Naive B cell (primary cell): ENCODE measurements around the gene SMYD3. TPM values are rescaled to one million over a fixed set of nuclear protein-coding genes. Genes with fewer than 3 reads are reported as not detected.

Experiments used
- ATAC-seq, 2 donors: fragments of 150-1000 bp; cut with Tn5 transposase; 2 replicates each; pipeline ENCODE4 v1.10.0; 2021; ENCODE audit warnings: low read depth in 2 of 2, mild to moderate bottlenecking in 2 of 2, moderate library complexity in 2 of 2
- DNase-seq: peaks from one replicate; pipeline ENCODE4 v3.0.0; 2022
- H3K27ac Mint-ChIP-seq, 6 donors: one replicate each; pipeline ENCODE4 v1.8.0; 2020 to 2022; ENCODE audit warnings: mild to moderate bottlenecking in 6 of 6, mixed read lengths in 6 of 6, moderate library complexity in 5 of 6, inconsistent platforms in 2 of 6
- H3K27me3 Mint-ChIP-seq, 3 donors: one replicate each; pipeline ENCODE4 v1.8.0; 2021 to 2022; ENCODE audit warnings: mixed read lengths in 3 of 3, mild to moderate bottlenecking in 1 of 3
- H3K36me3 Mint-ChIP-seq, 2 donors: one replicate each; pipeline ENCODE4 v1.8.0; 2020 to 2022; ENCODE audit warnings: mixed read lengths in 2 of 2, inconsistent platforms in 1 of 2, mild to moderate bottlenecking in 1 of 2
- H3K4me1 Mint-ChIP-seq, 3 donors: one replicate each; pipeline ENCODE4 v1.8.0; 2020 to 2022; ENCODE audit warnings: mixed read lengths in 3 of 3, inconsistent platforms in 1 of 3, mild to moderate bottlenecking in 1 of 3, moderate library complexity in 1 of 3
- H3K4me3 Mint-ChIP-seq, 8 donors: one replicate each; pipeline ENCODE4 v1.8.0; 2020 to 2022; ENCODE audit warnings: mild to moderate bottlenecking in 8 of 8, mixed read lengths in 8 of 8, moderate library complexity in 8 of 8, inconsistent platforms in 2 of 8
- H3K9me3 Mint-ChIP-seq, 7 donors: one replicate each; pipeline ENCODE4 v1.8.0; 2020 to 2022; ENCODE audit warnings: mixed read lengths in 7 of 7, mild to moderate bottlenecking in 5 of 7, inconsistent platforms in 2 of 7, moderate library complexity in 1 of 7
- polyA plus RNA-seq, 6 donors: library from polyadenylated mRNA; unstranded; fragments of 300-500 nt; fragmentation: Illumina TruSeq; gene quantifications; one replicate each; pipeline ENCODE4 v1.2.3, GENCODE V29; 2021; ENCODE audit warnings: low read depth in 6 of 6

The SMYD3 gene
- polyA plus RNA-seq, 6 donors from 2014 or later: 15.8 to 27.3 (median 19.5) TPM

GRCh38 chr1:246008363-246008831, 498.7 kb downstream of the SMYD3 start:
- H3K27me3 Mint-ChIP-seq: no peaks in the 10 kb centered on the region
- no peaks in the 10 kb centered on the region for H3K36me3 Mint-ChIP-seq
- ATAC-seq (no peak), DNase-seq (no peak)
- H3K4me3 Mint-ChIP-seq: no peak overlapping the region
- H3K27ac Mint-ChIP-seq: no peak overlapping the region
- H3K9me3 Mint-ChIP-seq: no peaks in the 10 kb centered on the region
- H3K4me1 Mint-ChIP-seq: no peaks in the 10 kb centered on the region

GRCh38 chr1:246005067-246005466, 502.0 kb downstream of the SMYD3 start:
- H3K4me1 Mint-ChIP-seq: peaks cover 0 to 1% (median under 1%) of the 10 kb centered on the region in 3 donors
- H3K27me3 Mint-ChIP-seq: no peaks in the 10 kb centered on the region
- H3K4me3 Mint-ChIP-seq: no peak overlapping the region
- DNase-seq: no peak
- no peaks in the 10 kb centered on the region for H3K36me3 Mint-ChIP-seq
- no peak for ATAC-seq
- no peak overlapping the region for H3K27ac Mint-ChIP-seq
- H3K9me3 Mint-ChIP-seq: no peaks in the 10 kb centered on the region

GRCh38 chr1:246004301-246004700, 502.8 kb downstream of the SMYD3 start:
- no peaks in the 10 kb centered on the region for H3K9me3 Mint-ChIP-seq
- peaks cover 0 to 9% (median 2%) of the 10 kb centered on the region in 3 donors for H3K4me1 Mint-ChIP-seq
- no peak for ATAC-seq

GRCh38 chr1:246003442-246003730, 503.7 kb downstream of the SMYD3 start:
- ATAC-seq (no peak), DNase-seq (no peak)
- H3K36me3 Mint-ChIP-seq: no peaks in the 10 kb centered on the region
- no peaks in the 10 kb centered on the region for H3K9me3 Mint-ChIP-seq
- no peaks in the 10 kb centered on the region for H3K27me3 Mint-ChIP-seq
- no peak overlapping the region for H3K4me3 Mint-ChIP-seq
- peaks cover 0 to 12% (median 2%) of the 10 kb centered on the region in 3 donors for H3K4me1 Mint-ChIP-seq
- peak overlapping the region in 1 of 6 donors; percentile 15 for H3K27ac Mint-ChIP-seq

More at GRCh38 chr1:246004301-246004700, 502.8 kb downstream of the SMYD3 start:
- H3K36me3 Mint-ChIP-seq: no peaks in the 10 kb centered on the region
- H3K4me3 Mint-ChIP-seq: no peak overlapping the region
- no peak for DNase-seq
- H3K27ac Mint-ChIP-seq: no peak overlapping the region
- no peaks in the 10 kb centered on the region for H3K27me3 Mint-ChIP-seq

- Mint-ChIP-seq H3K27ac (peak overlapping the region in 2 of 6 donors; percentile 15 to 42), H3K4me1 (peaks cover 0 to 12% (median 2%) of the 10 kb centered on the region in 3 donors), H3K36me3 (no peaks in the 10 kb centered on the region), H3K27me3 (no peaks in the 10 kb centered on the region), H3K9me3 (no peaks in the 10 kb centered on the region), H3K4me3 (no peak overlapping the region)
- ATAC-seq (peak; percentile 61 to 69), DNase-seq (peak; percentile 66)
Measured at GRCh38 chr1:246002725-246003441, 504.2 kb downstream of the SMYD3 start.

GRCh38 chr1:246001837-246002230, 505.2 kb downstream of the SMYD3 start:
- DNase-seq (no peak), ATAC-seq (no peak)
- Mint-ChIP-seq H3K27ac (no peak overlapping the region), H3K36me3 (no peaks in the 10 kb centered on the region), H3K4me3 (no peak overlapping the region), H3K9me3 (no peaks in the 10 kb centered on the region), H3K27me3 (no peaks in the 10 kb centered on the region), H3K4me1 (peaks cover 0 to 12% (median 2%) of the 10 kb centered on the region in 3 donors)

- peaks cover 0 to 12% (median 2%) of the 10 kb centered on the region in 3 donors for H3K4me1 Mint-ChIP-seq
- H3K27me3 Mint-ChIP-seq: no peaks in the 10 kb centered on the region
- no peaks in the 10 kb centered on the region for H3K36me3 Mint-ChIP-seq
- no peak overlapping the region for H3K4me3 Mint-ChIP-seq
- no peak for DNase-seq
- peak overlapping the region in 1 of 6 donors; percentile 69 for H3K27ac Mint-ChIP-seq
- H3K9me3 Mint-ChIP-seq: no peaks in the 10 kb centered on the region
- no peak for ATAC-seq
Measured at GRCh38 chr1:246001142-246001836, 505.8 kb downstream of the SMYD3 start.

- Mint-ChIP-seq H3K9me3 (no peaks in the 10 kb centered on the region), H3K4me1 (peaks cover 0 to 12% (median 2%) of the 10 kb centered on the region in 3 donors), H3K4me3 (no peak overlapping the region), H3K27me3 (no peaks in the 10 kb centered on the region), H3K27ac (peak overlapping the region in 1 of 6 donors; percentile 46), H3K36me3 (no peaks in the 10 kb centered on the region)
- DNase-seq (no peak), ATAC-seq (no peak)
Measured at GRCh38 chr1:246000638-246001015, 506.5 kb downstream of the SMYD3 start.

- ATAC-seq (peak; percentile 52 to 58), DNase-seq (no peak)
- Mint-ChIP-seq H3K27ac (peak overlapping the region in 2 of 6 donors; percentile 46 to 61), H3K27me3 (no peaks in the 10 kb centered on the region), H3K4me1 (peaks cover 0 to 12% (median 2%) of the 10 kb centered on the region in 3 donors), H3K9me3 (no peaks in the 10 kb centered on the region), H3K36me3 (no peaks in the 10 kb centered on the region), H3K4me3 (no peak overlapping the region)
Measured at GRCh38 chr1:245999697-246000637, 507.1 kb downstream of the SMYD3 start.

- Mint-ChIP-seq H3K9me3 (no peaks in the 10 kb centered on the region), H3K27ac (peak overlapping the region in 1 of 6 donors; percentile 24), H3K36me3 (no peaks in the 10 kb centered on the region), H3K27me3 (no peaks in the 10 kb centered on the region), H3K4me1 (peaks cover 0 to 12% (median 2%) of the 10 kb centered on the region in 3 donors), H3K4me3 (no peak overlapping the region)
- ATAC-seq (no peak), DNase-seq (no peak)
Measured at GRCh38 chr1:245997471-245998258, 509.4 kb downstream of the SMYD3 start.

GRCh38 chr1:245996811-245997210, 510.3 kb downstream of the SMYD3 start:
- Mint-ChIP-seq H3K36me3 (no peaks in the 10 kb centered on the region), H3K4me1 (peaks cover 0 to 12% (median 2%) of the 10 kb centered on the region in 3 donors), H3K27me3 (no peaks in the 10 kb centered on the region), H3K9me3 (no peaks in the 10 kb centered on the region), H3K4me3 (no peak overlapping the region), H3K27ac (peak overlapping the region in 1 of 6 donors; percentile 43)
- DNase-seq: no peak
- no peak for ATAC-seq

- H3K36me3 Mint-ChIP-seq: no peaks in the 10 kb centered on the region
Measured at GRCh38 chr1:245995474-245995873, 511.6 kb downstream of the SMYD3 start.

GRCh38 chr1:245991266-245991665, 515.8 kb downstream of the SMYD3 start:
- Mint-ChIP-seq H3K27ac (no peak overlapping the region), H3K4me3 (no peak overlapping the region), H3K4me1 (no peaks in the 10 kb centered on the region), H3K27me3 (no peaks in the 10 kb centered on the region), H3K9me3 (no peaks in the 10 kb centered on the region), H3K36me3 (no peaks in the 10 kb centered on the region)
- DNase-seq: no peak
- no peak for ATAC-seq

More at GRCh38 chr1:245995474-245995873, 511.6 kb downstream of the SMYD3 start:
- Mint-ChIP-seq H3K4me3 (no peak overlapping the region), H3K9me3 (no peaks in the 10 kb centered on the region), H3K4me1 (peaks cover 0 to 12% (median 2%) of the 10 kb centered on the region in 3 donors), H3K27me3 (no peaks in the 10 kb centered on the region), H3K27ac (no peak overlapping the region)
- ATAC-seq (no peak), DNase-seq (no peak)
